Measurements from ENCODE around the gene MRPS12.
"Not testable (repeated sequence)": the region's sequence is repeated elsewhere in the genome, so short reads cannot be mapped to it uniquely, and the experiment has no call there.

Gene MRPS12

GRCh38 chr19:38918526-38918925 lies 12.2 kb upstream of the MRPS12 start:
- no peaks in the 10 kb centered on the region for H3K4me1 Mint-ChIP-seq (ENCODE audit: low read depth)
- no peaks in the 10 kb centered on the region for H3K9me3 Mint-ChIP-seq
- H3K27me3 Mint-ChIP-seq (ENCODE audit: low read depth) = no peaks in the 10 kb centered on the region
- H3K27ac Mint-ChIP-seq = no peak overlapping the region
- H3K4me3 Mint-ChIP-seq = no peak overlapping the region
- H3K36me3 Mint-ChIP-seq (ENCODE audit: low read depth) = peaks cover 4% of the 10 kb centered on the region

DNA sequence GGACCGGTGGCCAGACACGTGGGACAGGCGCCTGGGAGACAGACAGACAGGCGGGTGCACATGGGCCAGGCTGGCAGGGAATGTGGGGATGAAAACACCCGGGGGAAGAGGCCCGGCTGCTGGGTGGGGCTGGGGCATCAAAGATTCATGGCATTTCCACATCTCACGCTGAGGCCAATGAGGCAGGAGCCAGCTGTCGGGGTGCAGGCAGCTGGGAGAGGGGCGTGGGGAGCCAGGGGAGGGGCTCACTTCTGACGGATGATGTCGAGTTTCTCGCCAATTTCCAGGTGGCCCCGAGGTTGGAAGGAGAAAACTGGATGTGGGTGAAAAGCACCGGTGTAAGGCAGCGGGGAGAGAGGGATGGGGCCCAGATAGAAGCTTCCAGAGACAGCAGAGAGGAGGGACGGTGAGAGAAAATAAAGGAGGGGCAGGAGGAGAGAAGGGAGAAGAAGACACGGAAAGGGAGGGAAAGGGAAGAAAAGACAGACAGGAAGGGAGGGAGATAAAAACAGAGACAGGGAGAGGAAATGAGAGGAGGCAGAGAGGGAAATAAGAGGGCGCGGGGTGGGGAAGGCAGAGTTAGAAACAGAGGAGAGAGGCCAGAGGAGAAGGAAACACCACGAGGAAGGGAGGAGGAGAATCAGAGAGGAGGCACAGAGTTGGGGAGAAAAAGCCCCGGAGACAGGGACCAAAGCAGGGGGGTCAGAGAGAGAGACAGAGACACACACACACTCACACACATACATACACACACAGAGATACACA lies 10.7 kb upstream of the MRPS12 start:
- no peak overlapping the region for H3K4me3 Mint-ChIP-seq
- no peaks in the 10 kb centered on the region for H3K27me3 Mint-ChIP-seq (ENCODE audit: low read depth)
- H3K4me1 Mint-ChIP-seq (ENCODE audit: low read depth) = no peaks in the 10 kb centered on the region
- no peaks in the 10 kb centered on the region for H3K9me3 Mint-ChIP-seq
- no peak overlapping the region for H3K27ac Mint-ChIP-seq
- H3K36me3 Mint-ChIP-seq (ENCODE audit: low read depth) = no peaks in the 10 kb centered on the region

DNA sequence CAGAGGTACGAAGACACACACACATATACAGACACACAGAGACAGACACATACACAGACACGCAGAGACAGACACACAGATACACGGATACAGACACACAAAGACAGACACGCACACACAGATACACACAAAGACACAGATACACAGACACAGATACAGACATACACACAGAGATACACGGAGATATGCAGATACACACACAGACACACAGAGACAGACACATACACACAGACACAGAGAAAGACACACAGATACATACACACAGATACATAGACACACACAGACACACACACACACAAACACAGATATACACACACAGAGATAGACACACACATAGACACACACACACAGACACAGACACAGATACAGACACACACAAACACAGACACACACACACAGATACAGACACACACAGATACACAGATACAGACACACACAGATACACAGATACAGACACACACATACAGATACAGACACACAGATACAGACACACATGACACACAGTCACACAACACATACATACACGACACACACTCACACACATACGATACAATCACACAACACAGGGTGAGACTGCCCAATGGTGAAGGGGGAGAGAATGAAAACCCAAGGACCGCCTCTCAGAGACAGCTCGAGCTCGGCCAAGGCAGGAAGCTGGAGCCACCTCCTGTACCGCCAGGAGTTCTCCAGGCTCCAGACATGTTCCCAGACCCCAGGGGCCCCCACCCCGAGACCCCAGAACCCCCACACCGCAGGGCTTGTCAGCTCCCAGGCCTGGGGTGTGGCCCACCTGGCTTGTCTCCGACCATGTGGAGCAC lies 9.9 kb upstream of the MRPS12 start:
- no peaks in the 10 kb centered on the region for H3K4me1 Mint-ChIP-seq (ENCODE audit: low read depth)
- no peaks in the 10 kb centered on the region for H3K36me3 Mint-ChIP-seq (ENCODE audit: low read depth)
- H3K9me3 Mint-ChIP-seq = no peaks in the 10 kb centered on the region
- no peaks in the 10 kb centered on the region for H3K27me3 Mint-ChIP-seq (ENCODE audit: low read depth)
- H3K4me3 Mint-ChIP-seq = no peak overlapping the region
- H3K27ac Mint-ChIP-seq = no peak overlapping the region

DNA sequence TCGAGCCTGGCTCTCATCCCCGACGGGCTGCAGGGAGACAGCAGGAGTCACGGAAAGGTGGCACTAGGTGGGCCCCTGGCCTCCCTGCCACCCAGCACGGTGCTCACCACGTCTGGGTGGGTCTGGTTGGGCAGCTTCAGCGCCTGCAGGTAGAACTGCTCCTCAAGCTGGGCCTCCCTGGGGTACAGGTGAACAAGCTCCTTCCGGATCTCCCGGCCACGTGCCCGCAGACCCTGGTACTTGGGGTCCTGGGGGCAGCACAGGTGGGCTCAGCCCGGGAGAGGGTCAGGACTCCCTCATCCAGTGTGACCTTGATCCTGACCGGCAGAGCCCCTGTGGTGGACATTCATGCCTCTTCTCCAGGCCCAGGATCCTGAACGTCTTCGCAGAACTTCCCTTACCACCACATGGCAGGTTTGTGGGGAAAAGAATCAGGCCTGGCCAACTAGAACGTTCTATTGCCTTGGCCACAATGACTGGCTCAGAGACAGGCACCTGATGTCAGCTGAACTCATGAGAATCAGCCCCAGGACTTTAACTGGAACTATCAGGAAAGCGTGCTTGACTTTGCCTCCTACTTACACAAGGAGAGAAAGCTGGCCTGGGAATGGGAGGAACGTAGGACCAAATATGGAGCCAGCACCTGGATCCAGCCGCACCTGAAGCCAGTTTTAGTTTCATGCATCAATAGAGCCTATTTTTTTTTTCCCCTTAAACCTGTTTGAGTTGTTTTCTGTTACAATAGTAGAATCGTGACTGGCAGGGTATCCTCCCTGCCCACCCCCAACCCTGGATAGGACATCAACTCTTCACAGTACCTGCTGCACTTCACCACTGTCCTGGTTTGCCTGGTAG lies 9.1 kb upstream of the MRPS12 start:
- no peaks in the 10 kb centered on the region for H3K9me3 Mint-ChIP-seq
- no peaks in the 10 kb centered on the region for H3K36me3 Mint-ChIP-seq (ENCODE audit: low read depth)
- no peak overlapping the region for H3K4me3 Mint-ChIP-seq
- no peaks in the 10 kb centered on the region for H3K27me3 Mint-ChIP-seq (ENCODE audit: low read depth)
- H3K27ac Mint-ChIP-seq = no peak overlapping the region
- peaks cover under 1% of the 10 kb centered on the region for H3K4me1 Mint-ChIP-seq (ENCODE audit: low read depth)

DNA sequence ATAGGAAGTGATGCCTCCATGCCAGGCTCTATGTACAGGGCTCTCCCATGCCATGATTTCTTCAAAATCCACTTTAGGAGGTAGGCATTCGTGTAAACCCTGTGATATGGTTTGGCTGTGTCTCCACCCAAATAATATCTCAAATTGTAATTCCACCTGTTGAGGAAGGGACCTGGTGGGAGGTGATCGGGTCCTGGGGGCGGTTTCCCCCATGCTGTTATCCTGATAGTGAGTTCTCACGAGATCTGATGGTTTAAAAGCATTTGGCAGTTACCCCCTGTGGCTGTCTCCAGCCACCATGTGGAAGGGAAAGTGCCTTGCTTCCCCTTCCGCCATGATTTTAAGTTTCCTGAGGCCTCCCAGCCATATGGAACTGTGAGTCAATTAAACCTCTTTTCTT lies 8.3 kb upstream of the MRPS12 start:
- Mint-ChIP-seq H3K36me3 (ENCODE audit: low read depth) (no peaks in the 10 kb centered on the region), H3K4me3 (no peak overlapping the region), H3K4me1 (ENCODE audit: low read depth) (peaks cover 1% of the 10 kb centered on the region), H3K9me3 (no peaks in the 10 kb centered on the region), H3K27me3 (ENCODE audit: low read depth) (no peaks in the 10 kb centered on the region), H3K27ac (no peak overlapping the region)

GRCh38 chr19:38924388-38924787 lies 6.4 kb upstream of the MRPS12 start:
- Mint-ChIP-seq H3K4me3 (no peak overlapping the region), H3K27ac (no peak overlapping the region), H3K4me1 (ENCODE audit: low read depth) (peaks cover 9% of the 10 kb centered on the region), H3K27me3 (ENCODE audit: low read depth) (no peaks in the 10 kb centered on the region), H3K36me3 (ENCODE audit: low read depth) (peaks cover 2% of the 10 kb centered on the region), H3K9me3 (no peaks in the 10 kb centered on the region)

DNA sequence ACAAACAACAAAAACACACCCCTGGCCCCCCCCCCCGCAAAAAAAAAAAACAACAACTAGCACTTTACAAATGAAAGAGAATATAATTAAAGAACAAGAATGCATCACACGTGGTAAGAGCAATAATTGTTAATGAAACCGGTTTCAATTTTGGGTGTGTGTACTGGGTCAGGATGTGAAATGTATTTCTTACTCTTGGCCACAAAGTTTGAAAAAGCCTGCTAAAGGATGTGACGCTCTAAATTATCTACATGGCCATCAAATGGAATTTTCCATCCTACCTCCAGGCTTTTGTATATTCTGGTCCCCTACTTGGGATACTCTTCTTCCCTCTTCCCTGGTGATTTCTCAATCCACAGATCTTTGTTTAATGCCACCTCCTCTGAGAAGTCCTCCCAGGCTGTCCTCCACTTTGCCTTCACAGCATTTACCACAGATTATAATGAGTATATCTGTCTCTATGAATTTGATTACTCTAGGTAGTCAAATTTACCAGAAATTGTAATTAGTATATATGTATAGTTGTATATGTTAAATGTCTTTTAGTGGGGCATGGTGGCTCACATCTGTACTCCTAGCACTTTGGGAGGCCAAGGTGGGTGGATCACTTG lies 2.2 kb upstream of the MRPS12 start:
- H3K36me3 Mint-ChIP-seq (ENCODE audit: low read depth) = peaks cover 18% of the 10 kb centered on the region
- peak overlapping the region; percentile 16 for H3K4me3 Mint-ChIP-seq
- peaks cover 27% of the 10 kb centered on the region for H3K4me1 Mint-ChIP-seq (ENCODE audit: low read depth)
- H3K27ac Mint-ChIP-seq = peak overlapping the region; percentile 95
- H3K9me3 Mint-ChIP-seq = no peaks in the 10 kb centered on the region
- no peaks in the 10 kb centered on the region for H3K27me3 Mint-ChIP-seq (ENCODE audit: low read depth)

DNA sequence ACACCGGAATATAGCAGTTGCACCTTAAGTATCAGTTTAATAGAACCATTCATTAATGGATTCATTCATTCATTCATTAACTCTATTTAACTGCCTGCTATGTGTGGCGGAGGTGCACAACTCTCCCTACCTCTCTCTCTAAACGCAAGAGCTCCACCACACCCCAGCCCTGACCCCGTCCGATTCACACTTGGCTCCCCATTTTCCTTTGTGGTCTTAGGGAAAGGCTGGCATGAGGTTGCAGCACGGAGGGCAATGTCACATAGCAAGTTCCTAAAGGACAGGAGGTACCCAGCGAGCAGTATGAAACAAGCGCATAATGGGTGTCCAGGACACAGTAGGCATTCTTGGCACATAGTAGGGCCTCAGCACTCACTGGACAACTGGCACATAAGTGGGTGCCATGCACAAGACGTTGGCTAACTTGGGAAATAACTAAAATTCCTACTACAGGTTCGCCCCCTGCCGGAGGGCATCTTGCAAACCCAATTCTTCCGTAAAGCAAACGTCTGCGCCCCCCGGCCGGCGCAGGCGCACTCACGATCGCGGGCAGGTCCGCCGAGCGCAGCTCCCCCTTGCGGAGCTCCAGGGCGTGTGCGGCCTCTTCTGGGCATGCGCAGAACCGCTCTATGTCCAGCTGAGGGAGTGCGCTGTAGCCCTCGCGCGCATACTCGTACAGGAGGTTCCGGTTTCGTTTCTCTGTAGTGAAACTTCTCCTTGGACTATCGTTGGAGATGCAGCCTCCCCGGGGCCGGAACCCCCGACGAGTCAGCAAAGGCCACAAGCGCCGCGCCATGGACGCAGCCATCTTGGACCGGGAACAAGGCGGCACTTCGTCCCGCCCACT lies 592 bp upstream of the MRPS12 start, which contains the start of gene SARS2:
Gene SARS2 (minus strand): TSS at position 835 of the 847 bp plus-strand sequence. CDS start 27 bp downstream, at position 808.
- Mint-ChIP-seq H3K9me3 (peaks cover 6% of the 10 kb centered on the region), H3K4me1 (ENCODE audit: low read depth) (peaks cover 31% of the 10 kb centered on the region), H3K36me3 (ENCODE audit: low read depth) (peaks cover 32% of the 10 kb centered on the region), H3K4me3 (peak within 1 kb of the TSS; percentile 94), H3K27ac (peak within 1 kb of the TSS; percentile 95), H3K27me3 (ENCODE audit: low read depth) (no peaks in the 10 kb centered on the region)

- Mint-ChIP-seq H3K27ac (peak overlapping the region; percentile 95), H3K9me3 (peaks cover 13% of the 10 kb centered on the region), H3K27me3 (ENCODE audit: low read depth) (no peaks in the 10 kb centered on the region), H3K4me3 (peak overlapping the region; percentile 94), H3K36me3 (ENCODE audit: low read depth) (peaks cover 39% of the 10 kb centered on the region), H3K4me1 (ENCODE audit: low read depth) (peaks cover 31% of the 10 kb centered on the region)
Observed at GRCh38 chr19:38931521-38931793, 713 bp downstream of the MRPS12 start.

DNA sequence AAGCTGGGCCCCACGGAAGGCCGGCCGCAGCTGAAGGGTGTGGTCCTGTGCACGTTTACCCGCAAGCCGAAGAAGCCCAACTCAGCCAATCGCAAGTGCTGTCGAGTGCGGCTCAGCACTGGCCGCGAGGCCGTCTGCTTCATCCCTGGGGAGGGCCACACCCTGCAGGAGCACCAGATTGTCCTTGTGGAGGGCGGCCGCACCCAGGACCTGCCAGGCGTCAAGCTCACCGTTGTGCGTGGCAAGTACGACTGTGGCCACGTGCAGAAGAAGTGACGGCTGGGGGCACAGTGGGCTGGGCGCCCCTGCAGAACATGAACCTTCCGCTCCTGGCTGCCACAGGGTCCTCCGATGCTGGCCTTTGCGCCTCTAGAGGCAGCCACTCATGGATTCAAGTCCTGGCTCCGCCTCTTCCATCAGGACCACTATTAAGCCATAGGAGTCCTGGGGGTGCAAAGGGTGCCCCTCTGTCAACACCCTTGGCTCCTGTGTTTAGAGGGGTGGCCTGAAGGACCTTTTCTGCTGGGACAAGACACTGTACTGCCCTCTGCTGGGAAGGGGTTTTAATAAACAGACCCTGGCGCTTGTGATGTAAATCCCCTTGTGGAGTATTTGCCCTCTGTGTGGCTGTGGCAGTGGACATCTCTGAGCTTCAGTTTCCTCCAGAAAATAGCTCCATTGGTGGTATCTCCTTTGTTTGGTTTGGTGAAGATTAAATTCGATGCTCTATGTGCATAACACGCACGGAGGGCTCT lies 1.9 kb downstream of the MRPS12 start:
- H3K4me3 Mint-ChIP-seq = peak overlapping the region; percentile 28
- no peaks in the 10 kb centered on the region for H3K27me3 Mint-ChIP-seq (ENCODE audit: low read depth)
- peaks cover 28% of the 10 kb centered on the region for H3K4me1 Mint-ChIP-seq (ENCODE audit: low read depth)
- H3K27ac Mint-ChIP-seq = no peak overlapping the region
- H3K36me3 Mint-ChIP-seq (ENCODE audit: low read depth) = peaks cover 39% of the 10 kb centered on the region
- H3K9me3 Mint-ChIP-seq = peaks cover 13% of the 10 kb centered on the region

- H3K4me1 Mint-ChIP-seq (ENCODE audit: low read depth) = peaks cover 23% of the 10 kb centered on the region
- H3K9me3 Mint-ChIP-seq = peaks cover 13% of the 10 kb centered on the region
- H3K4me3 Mint-ChIP-seq = no peak overlapping the region
- no peak overlapping the region for H3K27ac Mint-ChIP-seq
- peaks cover 38% of the 10 kb centered on the region for H3K36me3 Mint-ChIP-seq (ENCODE audit: low read depth)
- H3K27me3 Mint-ChIP-seq (ENCODE audit: low read depth) = peaks cover 5% of the 10 kb centered on the region
Observed at GRCh38 chr19:38933544-38933943, 2.8 kb downstream of the MRPS12 start.

GRCh38 chr19:38939957-38940356 lies 9.2 kb downstream of the MRPS12 start:
- H3K4me3 Mint-ChIP-seq = no peak overlapping the region
- H3K27ac Mint-ChIP-seq = no peak overlapping the region
- H3K27me3 Mint-ChIP-seq (ENCODE audit: low read depth) = peaks cover 25% of the 10 kb centered on the region
- peaks cover 8% of the 10 kb centered on the region for H3K4me1 Mint-ChIP-seq (ENCODE audit: low read depth)
- peaks cover 9% of the 10 kb centered on the region for H3K36me3 Mint-ChIP-seq (ENCODE audit: low read depth)
- peaks cover 8% of the 10 kb centered on the region for H3K9me3 Mint-ChIP-seq

- H3K27ac Mint-ChIP-seq; H3K36me3 Mint-ChIP-seq (ENCODE audit: low read depth); H3K4me1 Mint-ChIP-seq (ENCODE audit: low read depth); H3K9me3 Mint-ChIP-seq: not testable (repeated sequence)
- peaks cover 25% of the 10 kb centered on the region for H3K27me3 Mint-ChIP-seq (ENCODE audit: low read depth)
- peak overlapping the region; percentile 33 for H3K4me3 Mint-ChIP-seq
Observed at GRCh38 chr19:38941466-38941865, 10.7 kb downstream of the MRPS12 start.
